ENCODE results near the gene ATG5.
"Not testable (repeated sequence)": the region's sequence is repeated elsewhere in the genome, so short reads cannot be mapped to it uniquely, and the experiment has no call there.

Gene ATG5

DNA sequence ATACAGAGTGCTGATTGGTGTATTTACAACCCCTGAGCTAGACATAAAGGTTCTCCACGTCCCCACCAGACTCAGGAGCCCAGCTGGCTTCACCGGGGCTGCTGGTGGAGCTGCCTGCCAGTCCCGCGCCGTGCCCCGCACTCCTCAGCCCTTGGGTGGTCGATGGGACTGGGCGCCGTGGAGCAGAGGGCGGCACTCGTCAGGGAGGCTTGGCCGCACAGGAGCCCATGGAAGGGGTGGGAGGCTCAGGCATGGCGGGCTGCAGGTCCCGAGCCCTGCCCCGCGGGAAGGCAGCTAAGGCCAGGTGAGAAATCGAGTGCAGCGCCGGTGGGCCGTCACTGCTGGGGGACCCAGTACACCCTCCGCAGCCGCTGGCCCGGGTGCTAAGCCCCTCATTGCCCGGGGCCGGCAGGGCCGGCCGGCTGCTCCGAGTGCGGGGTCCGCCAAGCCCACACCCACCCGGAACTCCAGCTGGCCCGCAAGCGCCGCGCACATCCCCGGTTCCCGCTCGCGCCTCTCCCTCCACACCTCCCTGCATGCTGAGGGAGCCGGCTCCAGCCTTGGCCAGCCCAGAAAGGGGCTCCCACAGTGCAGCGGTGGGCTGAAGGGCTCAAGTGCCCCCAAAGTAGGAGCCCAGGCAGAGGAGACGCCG, 56.2 kb downstream of the ATG5 start:
- not testable (repeated sequence) for H3K4me1 ChIP-seq (ENCODE audit: insufficient read depth, low read length); H3K27me3 ChIP-seq (ENCODE audit: insufficient read depth, low read length); H3K36me3 ChIP-seq (ENCODE audit: insufficient read depth, low read length); H3K9me3 ChIP-seq (ENCODE audit: low read length); H2AFZ ChIP-seq (ENCODE audit: low read depth, low read length); H3K4me3 ChIP-seq (ENCODE audit: low read length)

DNA sequence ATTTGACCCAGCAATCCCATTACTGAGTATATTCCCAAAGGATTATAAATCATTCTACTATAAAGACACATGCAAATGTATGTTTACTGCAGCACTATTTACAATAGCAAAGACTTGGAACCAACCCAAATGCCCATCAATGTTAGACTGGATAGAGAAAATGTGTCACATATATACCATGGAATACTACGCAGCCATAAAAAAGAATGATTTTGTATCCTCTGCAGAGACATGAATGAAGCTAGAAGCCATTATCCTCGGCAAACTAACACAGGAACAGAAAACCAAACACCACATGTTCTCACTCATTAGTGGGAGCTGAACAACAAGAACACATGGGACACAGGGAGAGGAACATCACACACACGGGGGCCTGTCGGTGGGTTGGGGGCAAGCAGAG, 57.1 kb downstream of the ATG5 start:
- H3K4me1 ChIP-seq (ENCODE audit: insufficient read depth, low read length); H3K27me3 ChIP-seq (ENCODE audit: insufficient read depth, low read length); H3K36me3 ChIP-seq (ENCODE audit: insufficient read depth, low read length); H2AFZ ChIP-seq (ENCODE audit: low read depth, low read length); H3K9me3 ChIP-seq (ENCODE audit: low read length); H3K4me3 ChIP-seq (ENCODE audit: low read length): not testable (repeated sequence)

DNA sequence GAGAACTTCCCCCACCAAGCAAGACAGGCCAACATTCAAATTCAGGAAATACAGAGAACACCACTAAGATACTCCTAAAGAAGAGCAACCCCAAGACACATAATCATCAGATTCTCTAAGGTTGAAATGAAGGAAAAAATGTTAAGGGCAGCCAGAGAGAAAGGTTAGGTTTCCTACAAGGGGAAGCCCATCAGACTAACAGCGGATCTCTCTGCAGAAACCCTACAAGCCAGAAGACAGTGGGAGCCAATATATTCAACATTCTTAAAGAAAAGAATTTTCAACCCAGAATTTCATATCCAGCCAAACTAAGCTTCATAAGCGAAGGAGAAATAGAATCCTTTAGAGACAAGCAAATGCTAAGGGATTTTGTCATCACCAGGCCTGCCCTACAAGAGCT, 61.1 kb downstream of the ATG5 start:
- H3K27me3 ChIP-seq (ENCODE audit: insufficient read depth, low read length): not testable (repeated sequence)

DNA sequence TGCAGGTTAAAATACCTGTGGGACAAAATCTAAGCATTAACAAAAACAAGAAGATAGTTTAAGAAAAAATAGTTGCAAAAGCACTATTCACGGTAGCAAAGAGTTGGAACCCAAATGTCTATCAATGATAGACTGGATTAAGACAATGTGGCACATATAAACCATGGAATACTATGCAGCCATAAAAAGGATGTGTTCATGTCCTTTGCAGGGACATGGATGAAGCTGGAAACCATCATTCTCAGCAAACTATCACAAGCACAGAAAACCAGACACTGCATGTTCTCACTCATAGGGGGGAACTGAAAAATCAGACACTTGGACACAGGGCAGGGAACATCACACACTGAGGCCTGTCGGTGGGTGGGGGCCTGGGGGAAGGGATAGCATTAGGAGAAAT, 65.8 kb downstream of the ATG5 start:
- H3K36me3 ChIP-seq (ENCODE audit: insufficient read depth, low read length); H2AFZ ChIP-seq (ENCODE audit: low read depth, low read length); H3K4me1 ChIP-seq (ENCODE audit: insufficient read depth, low read length); H3K4me3 ChIP-seq (ENCODE audit: low read length); H3K27me3 ChIP-seq (ENCODE audit: insufficient read depth, low read length); H3K9me3 ChIP-seq (ENCODE audit: low read length): not testable (repeated sequence)

More for the DNA sequence above, 61.1 kb downstream of the ATG5 start:
- not testable (repeated sequence) for H3K4me1 ChIP-seq (ENCODE audit: insufficient read depth, low read length); H3K4me3 ChIP-seq (ENCODE audit: low read length); H2AFZ ChIP-seq (ENCODE audit: low read depth, low read length); H3K36me3 ChIP-seq (ENCODE audit: insufficient read depth, low read length); H3K9me3 ChIP-seq (ENCODE audit: low read length)

DNA sequence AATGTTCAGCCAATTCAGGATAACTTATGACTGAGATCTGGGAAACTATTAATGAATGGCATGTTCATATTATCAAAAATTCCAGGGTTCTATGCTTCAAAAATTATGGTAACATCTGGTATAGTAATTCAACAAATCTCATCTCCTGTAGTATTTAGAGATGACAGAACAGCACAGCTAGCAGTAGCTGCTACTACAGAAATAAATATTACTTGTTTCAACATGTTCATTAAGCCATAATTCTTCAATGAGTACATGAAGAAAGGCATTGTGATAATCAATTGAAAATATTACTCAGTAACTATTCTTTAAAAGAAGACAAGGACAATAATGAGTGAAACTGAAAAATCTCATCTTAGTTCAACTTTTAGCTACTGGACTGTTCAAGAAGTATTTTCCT, 66.8 kb downstream of the ATG5 start:
- no peaks in the 10 kb centered on the region for H3K36me3 ChIP-seq (ENCODE audit: insufficient read depth, low read length)
- no peaks in the 10 kb centered on the region for H3K27me3 ChIP-seq (ENCODE audit: insufficient read depth, low read length)
- H3K4me1 ChIP-seq (ENCODE audit: insufficient read depth, low read length): no peaks in the 10 kb centered on the region
- no peaks in the 10 kb centered on the region for H3K9me3 ChIP-seq (ENCODE audit: low read length)
- H2AFZ ChIP-seq (ENCODE audit: low read depth, low read length): no peak overlapping the region
- H3K4me3 ChIP-seq (ENCODE audit: low read length): no peak overlapping the region

DNA sequence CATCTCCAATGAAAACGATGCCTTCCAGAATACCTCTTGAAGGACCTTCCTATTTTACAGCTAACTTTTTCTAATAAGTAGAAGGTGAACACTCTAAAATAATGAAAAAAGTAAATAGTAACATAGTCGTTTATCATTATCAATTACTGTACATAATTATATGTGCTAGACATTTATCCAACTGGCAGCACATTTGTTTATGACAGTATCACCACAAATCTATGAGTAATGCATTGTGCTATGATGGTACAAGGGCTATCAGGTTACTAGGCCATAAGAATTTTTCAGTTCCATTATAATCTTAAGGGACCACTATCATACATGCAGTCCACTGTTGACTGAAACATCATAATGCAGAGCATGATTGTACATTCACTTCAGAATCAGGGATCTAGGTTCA, 68.4 kb downstream of the ATG5 start:
- Histone ChIP-seq H3K27me3 (ENCODE audit: insufficient read depth, low read length) (no peaks in the 10 kb centered on the region), H3K4me1 (ENCODE audit: insufficient read depth, low read length) (no peaks in the 10 kb centered on the region), H2AFZ (ENCODE audit: low read depth, low read length) (no peak overlapping the region), H3K4me3 (ENCODE audit: low read length) (no peak overlapping the region), H3K36me3 (ENCODE audit: insufficient read depth, low read length) (no peaks in the 10 kb centered on the region), H3K9me3 (ENCODE audit: low read length) (no peaks in the 10 kb centered on the region)

DNA sequence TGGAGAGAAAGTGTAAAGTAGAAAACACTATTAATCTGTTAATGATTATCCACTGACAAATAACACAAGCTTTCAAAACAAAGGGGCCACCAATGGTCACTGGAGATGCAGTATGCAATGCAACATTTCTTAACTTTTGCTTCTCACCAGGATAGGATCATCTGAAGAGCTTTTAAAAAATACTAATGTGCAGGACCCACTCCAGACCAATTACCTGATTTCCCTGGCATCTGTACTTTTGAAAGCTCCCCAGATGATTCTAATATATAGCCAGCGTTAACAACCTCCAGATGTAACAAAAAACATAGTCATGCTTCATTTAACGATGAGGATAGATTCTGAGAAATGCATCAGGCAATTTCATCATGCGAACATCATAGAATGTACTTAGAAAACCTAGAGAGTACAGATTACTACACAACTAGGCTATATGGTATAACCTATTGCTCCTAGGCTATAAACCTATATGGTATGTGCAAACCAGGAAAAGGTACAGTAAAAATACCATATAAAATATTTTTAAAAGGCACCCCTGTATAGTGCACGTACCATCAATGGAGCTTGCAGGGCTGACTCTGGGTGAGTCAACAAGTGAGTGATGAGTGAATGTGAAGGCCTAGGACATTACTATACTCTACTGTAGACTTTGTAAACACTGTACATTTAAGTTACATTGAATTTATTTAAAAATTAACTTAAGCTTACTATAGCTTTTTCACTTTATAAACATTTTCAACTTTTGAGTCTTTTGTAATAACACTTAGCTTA, 69.2 kb downstream of the ATG5 start:
- Histone ChIP-seq H3K4me1 (ENCODE audit: insufficient read depth, low read length) (no peaks in the 10 kb centered on the region), H3K27me3 (ENCODE audit: insufficient read depth, low read length) (no peaks in the 10 kb centered on the region), H3K4me3 (ENCODE audit: low read length) (no peak overlapping the region), H3K36me3 (ENCODE audit: insufficient read depth, low read length) (no peaks in the 10 kb centered on the region), H2AFZ (ENCODE audit: low read depth, low read length) (no peak overlapping the region), H3K9me3 (ENCODE audit: low read length) (no peaks in the 10 kb centered on the region)

DNA sequence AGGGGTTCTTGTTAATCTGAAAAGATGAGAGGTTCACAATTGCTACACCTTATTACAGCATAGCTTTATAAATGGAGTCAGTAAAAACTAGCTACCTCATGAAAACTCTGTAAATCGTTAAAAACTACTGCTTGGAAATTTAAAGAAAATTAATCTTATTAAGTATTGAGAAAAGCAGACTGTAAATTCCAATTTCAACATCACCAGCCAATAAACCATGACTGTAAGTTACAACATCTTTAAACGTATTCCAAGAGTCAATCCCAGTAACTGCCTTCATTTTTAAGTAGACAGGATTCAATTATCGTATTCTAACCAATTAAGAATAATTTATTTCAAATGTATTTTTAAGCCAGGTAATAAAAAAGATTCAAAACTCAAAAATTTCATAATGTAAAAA, 70.3 kb downstream of the ATG5 start:
- no peak overlapping the region for H3K4me3 ChIP-seq (ENCODE audit: low read length)

DNA sequence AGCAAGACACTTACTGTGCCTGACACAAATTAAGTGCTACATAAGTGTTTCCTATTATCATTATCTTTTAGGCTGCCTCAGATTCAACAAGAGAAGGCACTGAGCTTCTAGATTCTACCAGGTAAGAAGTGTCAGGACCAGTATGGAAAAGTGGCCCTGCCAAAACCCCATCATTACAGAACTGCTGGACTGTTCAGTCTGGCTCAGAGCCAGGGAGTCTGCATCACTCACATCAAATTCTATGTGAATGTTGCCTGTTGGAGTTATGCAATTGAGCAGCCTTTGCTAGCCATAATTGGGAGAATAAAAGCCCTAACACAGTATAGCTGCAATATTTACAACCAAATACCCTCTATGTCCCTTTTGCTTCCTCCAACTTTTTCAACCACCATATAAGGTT, 70.9 kb downstream of the ATG5 start:
- Histone ChIP-seq H3K4me3 (ENCODE audit: low read length) (no peak overlapping the region), H3K27me3 (ENCODE audit: insufficient read depth, low read length) (no peaks in the 10 kb centered on the region), H3K4me1 (ENCODE audit: insufficient read depth, low read length) (no peaks in the 10 kb centered on the region), H3K9me3 (ENCODE audit: low read length) (no peaks in the 10 kb centered on the region), H2AFZ (ENCODE audit: low read depth, low read length) (no peak overlapping the region), H3K36me3 (ENCODE audit: insufficient read depth, low read length) (no peaks in the 10 kb centered on the region)

More for the DNA sequence above, 70.3 kb downstream of the ATG5 start:
- Histone ChIP-seq H3K36me3 (ENCODE audit: insufficient read depth, low read length) (no peaks in the 10 kb centered on the region), H3K27me3 (ENCODE audit: insufficient read depth, low read length) (no peaks in the 10 kb centered on the region), H3K4me1 (ENCODE audit: insufficient read depth, low read length) (no peaks in the 10 kb centered on the region), H3K9me3 (ENCODE audit: low read length) (no peaks in the 10 kb centered on the region), H2AFZ (ENCODE audit: low read depth, low read length) (no peak overlapping the region)

DNA sequence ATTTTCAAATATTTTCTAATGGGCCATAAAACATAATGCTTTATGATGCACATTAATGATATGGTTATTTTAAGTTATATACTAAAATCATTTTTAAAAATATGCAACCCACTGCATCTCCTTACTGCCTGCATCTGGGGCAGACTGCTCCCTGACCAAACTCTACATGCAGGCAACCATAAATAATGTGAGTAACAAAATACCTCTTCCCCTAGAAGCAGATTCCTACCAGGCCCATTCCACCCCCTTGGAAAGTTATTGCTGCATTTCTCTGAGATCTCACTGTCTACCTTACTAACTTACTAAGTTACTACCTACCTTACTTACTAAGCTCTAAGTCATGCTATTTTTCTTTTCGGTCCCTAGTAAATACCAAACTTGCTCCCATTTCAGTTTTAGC, 71.8 kb downstream of the ATG5 start:
- H2AFZ ChIP-seq (ENCODE audit: low read depth, low read length): no peak overlapping the region
- no peak overlapping the region for H3K4me3 ChIP-seq (ENCODE audit: low read length)
- H3K9me3 ChIP-seq (ENCODE audit: low read length): no peaks in the 10 kb centered on the region
- H3K27me3 ChIP-seq (ENCODE audit: insufficient read depth, low read length): no peaks in the 10 kb centered on the region
- no peaks in the 10 kb centered on the region for H3K36me3 ChIP-seq (ENCODE audit: insufficient read depth, low read length)
- H3K4me1 ChIP-seq (ENCODE audit: insufficient read depth, low read length): no peaks in the 10 kb centered on the region

DNA sequence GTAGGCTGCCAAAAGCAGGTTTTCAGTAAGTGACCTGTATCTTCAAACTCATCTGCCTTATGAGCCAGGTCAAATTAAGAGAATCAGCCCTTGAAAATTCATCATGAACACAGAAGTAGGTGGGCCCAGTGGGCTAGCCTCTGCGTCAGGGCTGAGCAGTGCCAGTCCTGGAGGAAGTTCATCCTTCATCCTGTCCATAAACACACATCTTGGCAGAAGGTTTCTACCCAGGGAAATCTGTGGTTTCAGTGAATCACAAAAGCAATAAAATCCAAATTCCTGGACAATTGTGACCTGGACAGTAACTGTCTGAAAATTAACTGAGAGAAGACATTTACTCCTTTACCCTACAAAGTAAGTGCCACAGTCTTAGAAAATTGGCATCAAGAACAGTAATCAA, 72.4 kb downstream of the ATG5 start:
- no peaks in the 10 kb centered on the region for H3K9me3 ChIP-seq (ENCODE audit: low read length)
- H3K4me1 ChIP-seq (ENCODE audit: insufficient read depth, low read length): no peaks in the 10 kb centered on the region
- H2AFZ ChIP-seq (ENCODE audit: low read depth, low read length): no peak overlapping the region
- H3K27me3 ChIP-seq (ENCODE audit: insufficient read depth, low read length): no peaks in the 10 kb centered on the region
- no peaks in the 10 kb centered on the region for H3K36me3 ChIP-seq (ENCODE audit: insufficient read depth, low read length)
- H3K4me3 ChIP-seq (ENCODE audit: low read length): no peak overlapping the region

DNA sequence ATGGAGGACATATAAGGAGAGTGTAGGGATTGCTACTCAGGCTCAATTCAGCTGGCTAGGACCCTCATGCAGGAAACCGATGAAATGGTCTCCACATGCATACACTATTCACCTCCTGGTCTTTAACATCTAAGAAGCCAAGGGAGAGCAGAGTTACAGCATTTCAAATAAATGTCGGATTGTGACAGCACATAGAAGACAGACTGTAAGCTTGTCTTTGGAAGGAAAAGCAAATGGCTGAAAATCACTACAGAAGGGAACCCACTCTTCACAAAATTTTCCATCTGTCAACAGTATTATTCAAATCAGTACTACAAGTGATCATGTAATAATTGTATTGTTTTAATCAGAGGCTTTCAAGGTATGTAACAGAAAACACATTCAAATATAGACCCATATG, 72.9 kb downstream of the ATG5 start:
- Histone ChIP-seq H3K36me3 (ENCODE audit: insufficient read depth, low read length) (peaks cover 3% of the 10 kb centered on the region), H2AFZ (ENCODE audit: low read depth, low read length) (no peak overlapping the region), H3K4me1 (ENCODE audit: insufficient read depth, low read length) (no peaks in the 10 kb centered on the region), H3K4me3 (ENCODE audit: low read length) (no peak overlapping the region), H3K9me3 (ENCODE audit: low read length) (no peaks in the 10 kb centered on the region), H3K27me3 (ENCODE audit: insufficient read depth, low read length) (no peaks in the 10 kb centered on the region)

DNA sequence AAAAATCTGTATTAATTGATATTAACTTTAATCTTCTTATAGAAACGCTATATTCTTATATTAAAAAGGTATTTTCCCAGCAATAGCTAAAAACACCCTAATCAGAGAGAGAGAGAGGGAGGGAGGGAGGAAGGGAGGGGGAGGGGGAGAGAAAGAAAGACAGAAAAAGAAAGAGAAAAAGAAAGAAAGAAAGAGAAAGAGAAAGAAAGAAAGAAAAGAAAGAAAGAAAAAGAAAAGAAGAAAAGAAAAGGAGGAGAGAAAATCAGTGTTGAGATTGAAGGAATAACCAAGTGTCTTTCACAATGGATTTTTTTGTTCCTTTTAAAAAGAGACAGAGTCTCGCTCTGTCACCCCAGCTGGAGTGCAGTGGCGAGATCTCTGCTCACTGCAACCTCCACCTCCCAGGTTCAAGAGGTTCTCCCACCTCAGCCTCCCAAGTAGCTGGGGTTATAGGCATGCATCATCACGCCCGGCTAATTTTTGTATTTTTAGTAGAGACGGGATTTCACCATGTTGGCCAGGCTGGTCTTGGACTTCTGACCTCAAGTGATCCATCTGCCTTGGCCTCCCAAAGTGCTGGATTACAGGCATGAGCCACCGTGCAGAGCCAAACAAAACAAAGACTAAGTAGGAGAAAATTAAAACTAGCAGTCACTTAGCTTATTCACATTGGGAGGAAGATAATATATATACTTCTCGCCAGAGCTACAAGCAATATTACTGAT, 73.9 kb downstream of the ATG5 start:
- H3K4me1 ChIP-seq (ENCODE audit: insufficient read depth, low read length); H3K4me3 ChIP-seq (ENCODE audit: low read length); H3K9me3 ChIP-seq (ENCODE audit: low read length); H3K27me3 ChIP-seq (ENCODE audit: insufficient read depth, low read length); H3K36me3 ChIP-seq (ENCODE audit: insufficient read depth, low read length); H2AFZ ChIP-seq (ENCODE audit: low read depth, low read length): not testable (repeated sequence)
